Nephron (organoid): ENCODE results near the gene PTTG2.
A peak's percentile ranks its signal among the peaks of the same experiment; 100 is the strongest.

Experiments
- H3K27ac Mint-ChIP-seq, 3 experiments: 2 replicates each; pipeline ENCODE4 v1.8.0; 2020; ENCODE audit warnings: mixed read lengths in 3 of 3, mild to moderate bottlenecking in 2 of 3, moderate library complexity in 1 of 3
- H3K27me3 Mint-ChIP-seq: 2 replicates; pipeline ENCODE4 v1.8.0; 2021; ENCODE audit warnings: low read depth, mild to moderate bottlenecking, moderate library complexity, mixed read lengths
- H3K36me3 Mint-ChIP-seq: 2 replicates; pipeline ENCODE4 v1.8.0; 2020; ENCODE audit warnings: low read depth, mixed read lengths
- H3K4me1 Mint-ChIP-seq: 2 replicates; pipeline ENCODE4 v1.8.0; 2020; ENCODE audit warnings: mixed read lengths
- H3K4me3 Mint-ChIP-seq, 3 experiments: 2 replicates each; pipeline ENCODE4 v1.8.0; 2020; ENCODE audit warnings: mild to moderate bottlenecking in 3 of 3, mixed read lengths in 3 of 3, moderate library complexity in 2 of 3
- H3K9me3 Mint-ChIP-seq: 2 replicates; pipeline ENCODE4 v1.8.0; 2020; ENCODE audit warnings: mixed read lengths
- CTCF ChIP-seq, 3 experiments: fragments of 200-600 bp; sonication (generic); IDR thresholded peaks; one replicate each; pipeline ENCODE4 v1.5.0; 2021; ENCODE audit warnings: antibody characterized with exemption in 3 of 3; ENCODE audit not compliant: unreplicated experiment in 3 of 3

PTTG2 gene

DNA sequence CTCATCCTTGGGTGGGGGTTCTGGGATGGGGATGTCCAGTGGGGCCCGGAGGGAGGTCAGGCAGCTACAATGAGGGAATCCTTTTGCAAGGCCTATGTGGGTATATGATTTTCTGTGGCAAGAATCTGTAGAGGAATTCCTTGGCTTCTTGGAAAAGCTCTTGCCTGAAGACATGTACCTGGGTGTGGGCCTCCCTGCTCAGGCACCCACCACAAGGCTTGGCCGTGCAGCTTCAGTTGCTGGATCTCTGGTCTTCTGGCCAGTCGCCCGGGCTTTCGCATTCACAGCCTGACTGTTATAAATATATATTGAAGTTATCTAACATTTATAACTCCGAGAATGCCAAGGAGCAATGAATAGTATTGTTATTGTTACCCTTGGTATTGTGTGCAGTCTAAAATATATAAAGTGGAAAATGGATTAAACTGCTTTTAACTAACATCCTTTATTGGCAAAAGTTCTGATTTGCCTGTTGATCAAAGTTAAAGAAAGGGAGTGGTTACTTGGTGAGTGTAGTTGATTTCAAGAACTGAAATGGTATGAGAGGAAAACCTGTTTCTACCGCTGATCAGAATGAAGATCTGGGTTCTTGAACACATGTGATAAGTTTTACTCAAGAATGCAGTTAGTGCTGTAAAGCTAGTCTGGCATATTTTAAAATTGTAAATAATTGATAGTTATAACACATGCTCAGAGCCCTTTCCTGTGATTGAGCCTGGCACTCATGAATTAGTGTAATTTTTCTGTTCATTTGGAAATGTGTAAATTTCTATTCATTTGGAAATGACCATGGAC, 36.0 kb downstream of the PTTG2 start:
- peak overlapping the region in 2 of 3 experiments; percentile 49 to 89 for H3K27ac Mint-ChIP-seq
- no peaks in the 10 kb centered on the region for H3K9me3 Mint-ChIP-seq

GRCh38 chr4:37998226-37998625, 38.0 kb downstream of the PTTG2 start:
- Mint-ChIP-seq H3K36me3 (no peaks in the 10 kb centered on the region), H3K27ac (peak overlapping the region; percentile 49 to 73 (median 53)), H3K9me3 (no peaks in the 10 kb centered on the region), H3K27me3 (no peaks in the 10 kb centered on the region), H3K4me3 (peak overlapping the region; percentile 4 to 79 (median 58)), H3K4me1 (peaks cover 73% of the 10 kb centered on the region)
- no peak for TF ChIP-seq CTCF (IDR thresholded peaks at IDR 0.05; ENCODE audit: unreplicated experiment in 3 of 3)

More for the DNA sequence above, 36.0 kb downstream of the PTTG2 start:
- Mint-ChIP-seq H3K36me3 (no peaks in the 10 kb centered on the region), H3K4me3 (peak overlapping the region in 2 of 3 experiments; percentile 35 to 49), H3K4me1 (peaks cover 66% of the 10 kb centered on the region), H3K27me3 (no peaks in the 10 kb centered on the region)
- no peak for TF ChIP-seq CTCF (IDR thresholded peaks at IDR 0.05; ENCODE audit: unreplicated experiment in 3 of 3)

- peak overlapping the region in 2 of 3 experiments; percentile 49 to 58 for H3K27ac Mint-ChIP-seq
- no peaks in the 10 kb centered on the region for H3K27me3 Mint-ChIP-seq
- H3K36me3 Mint-ChIP-seq, result no peaks in the 10 kb centered on the region
- peaks cover 78% of the 10 kb centered on the region for H3K4me1 Mint-ChIP-seq
- H3K4me3 Mint-ChIP-seq, result peak overlapping the region in 1 of 3 experiments; percentile 54
- TF ChIP-seq CTCF (IDR thresholded peaks at IDR 0.05; ENCODE audit: unreplicated experiment in 3 of 3), result no peak
- no peaks in the 10 kb centered on the region for H3K9me3 Mint-ChIP-seq
These were observed 39.0 kb downstream of the PTTG2 start for GRCh38 chr4:37999000-37999716.

GRCh38 chr4:37999965-38000364, 39.8 kb downstream of the PTTG2 start:
- peak overlapping the region in 2 of 3 experiments; percentile 17 to 58 for H3K27ac Mint-ChIP-seq
- peak overlapping the region in 1 of 3 experiments; percentile 34 for H3K4me3 Mint-ChIP-seq
- TF ChIP-seq CTCF (IDR thresholded peaks at IDR 0.05; ENCODE audit: unreplicated experiment in 3 of 3), result no peak
- H3K36me3 Mint-ChIP-seq, result no peaks in the 10 kb centered on the region
- no peaks in the 10 kb centered on the region for H3K27me3 Mint-ChIP-seq
- H3K9me3 Mint-ChIP-seq, result no peaks in the 10 kb centered on the region
- peaks cover 78% of the 10 kb centered on the region for H3K4me1 Mint-ChIP-seq

- peak overlapping the region; percentile 43 to 60 (median 45) for H3K27ac Mint-ChIP-seq
- H3K36me3 Mint-ChIP-seq, result no peaks in the 10 kb centered on the region
- no peak overlapping the region for H3K4me3 Mint-ChIP-seq
- no peaks in the 10 kb centered on the region for H3K9me3 Mint-ChIP-seq
- H3K4me1 Mint-ChIP-seq, result peaks cover 76% of the 10 kb centered on the region
- H3K27me3 Mint-ChIP-seq, result no peaks in the 10 kb centered on the region
- TF ChIP-seq CTCF (IDR thresholded peaks at IDR 0.05; ENCODE audit: unreplicated experiment in 3 of 3), result no peak
These were observed 41.7 kb downstream of the PTTG2 start for GRCh38 chr4:38001927-38002326.
